NCI-H1417 treated with DMSO at 0.1 percent for 48 hours (cell line): ENCODE results near the gene NOTCH3.

Source experiments
- DNase-seq: peaks from one replicate; lab custom pipeline; 2025; lab: John Stamatoyannopoulos, UW

NOTCH3 gene

DNA sequence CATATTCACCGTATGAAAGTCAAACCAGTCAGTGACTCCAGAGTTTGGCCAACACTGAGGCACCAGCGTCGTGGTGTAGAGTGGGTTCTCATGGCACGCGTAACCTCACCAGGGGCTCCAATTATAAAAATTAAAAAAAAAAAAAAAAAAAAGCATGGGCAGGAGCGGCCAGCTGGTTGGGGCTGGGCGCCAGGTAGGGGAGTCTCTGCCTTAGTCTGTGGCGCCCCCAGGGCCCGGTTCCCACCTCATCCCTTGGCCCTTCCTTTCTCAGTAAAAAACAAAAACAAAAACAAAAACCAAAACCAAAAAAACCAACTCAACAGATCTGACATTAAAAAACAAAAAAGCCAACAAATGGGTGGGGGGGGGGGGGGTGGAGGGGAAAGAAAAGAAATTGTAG, 36.1 kb upstream of the NOTCH3 start:
- DNase-seq, result no peak

DNA sequence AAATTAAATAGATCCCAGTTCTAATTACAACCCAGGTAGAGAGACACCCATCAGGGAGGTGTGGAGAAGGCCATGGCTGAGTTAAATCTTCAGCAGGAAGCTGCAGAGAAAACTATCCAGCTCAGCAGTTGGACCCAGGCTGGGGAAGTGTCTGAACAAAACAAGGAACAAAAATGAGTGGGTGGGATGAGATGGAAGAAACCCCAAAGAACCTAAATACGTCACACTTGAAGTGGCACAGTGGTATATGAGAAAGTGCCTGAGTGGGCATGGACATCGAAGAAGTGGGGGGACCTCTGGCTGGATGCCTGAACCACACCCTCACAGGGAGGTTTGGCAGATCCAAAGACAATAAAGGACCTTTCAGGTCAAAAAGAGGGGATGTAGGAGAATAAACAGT, 35.0 kb upstream of the NOTCH3 start:
- DNase-seq, result no peak

DNA sequence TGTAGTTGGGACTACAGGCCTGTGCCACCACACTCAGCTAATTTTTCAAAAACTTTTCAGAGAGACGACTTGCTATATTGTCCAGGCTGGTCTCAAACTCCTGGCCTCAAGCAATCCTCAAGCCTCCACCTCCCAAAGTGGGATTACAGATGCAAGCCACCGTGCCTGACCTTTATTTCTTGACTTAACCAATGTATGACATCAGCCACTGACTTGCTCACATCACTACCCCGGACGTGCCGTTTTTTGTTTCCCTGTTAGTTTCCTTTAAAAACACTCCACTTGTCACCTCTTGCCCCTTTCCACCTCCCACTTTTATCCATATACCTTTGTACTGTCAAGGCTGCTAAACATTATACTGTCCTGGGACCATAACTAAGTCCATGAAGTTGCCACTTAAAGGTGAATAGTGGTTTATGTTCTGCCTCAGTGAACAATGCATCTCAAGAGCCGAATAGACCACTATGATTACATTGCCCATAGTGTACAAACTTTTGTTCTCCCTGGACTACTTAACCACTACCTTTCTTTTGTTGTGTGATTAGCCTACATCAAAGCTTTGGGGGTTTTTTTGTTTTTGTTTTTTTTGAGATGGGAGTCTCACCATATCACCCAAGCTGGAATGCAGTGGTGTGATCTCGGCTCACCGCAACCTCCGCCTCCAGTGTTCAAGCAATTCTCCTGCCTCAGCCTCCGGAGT, 33.8 kb upstream of the NOTCH3 start:
- DNase-seq, result no peak

DNA sequence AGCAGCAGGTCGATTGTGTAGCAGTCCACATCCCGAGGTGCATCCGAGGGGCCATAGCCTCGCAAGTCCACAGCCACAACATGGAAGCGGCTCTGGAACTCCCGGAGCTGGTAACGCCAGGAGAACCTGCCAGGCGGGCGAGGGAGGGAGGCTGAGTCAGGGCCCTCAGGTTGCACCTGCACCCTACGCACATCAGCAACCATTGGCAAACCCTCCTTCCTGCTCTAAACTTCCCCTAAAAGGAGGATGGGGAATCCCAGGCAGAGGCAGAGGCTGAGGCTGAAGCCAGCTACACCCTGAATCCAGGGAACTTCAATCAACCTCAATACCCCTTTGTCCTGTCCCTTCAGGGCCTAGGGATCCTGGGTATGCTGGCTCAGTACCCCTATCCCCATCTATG, 30.5 kb upstream of the NOTCH3 start:
- no peak for DNase-seq

DNA sequence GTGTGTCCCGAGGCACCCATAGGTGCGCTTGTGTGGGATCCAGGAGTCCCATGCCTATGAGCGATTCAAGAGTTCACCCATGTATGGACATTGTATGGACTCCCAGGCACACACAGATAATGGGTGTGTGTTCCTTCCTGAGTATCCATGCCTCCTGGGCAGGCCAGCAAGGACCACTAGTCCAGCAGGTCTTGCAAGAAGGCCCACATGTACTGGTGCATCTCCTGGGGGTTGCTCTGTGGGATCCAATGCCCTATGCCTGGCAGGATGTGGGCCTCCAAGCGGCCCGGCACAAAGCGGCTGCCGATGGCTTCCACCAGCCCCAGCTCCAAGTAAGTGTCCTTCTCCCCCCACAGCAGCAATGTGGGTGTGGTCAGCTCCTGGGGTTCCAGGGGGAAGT, 26.5 kb upstream of the NOTCH3 start:
- DNase-seq, result no peak

DNA sequence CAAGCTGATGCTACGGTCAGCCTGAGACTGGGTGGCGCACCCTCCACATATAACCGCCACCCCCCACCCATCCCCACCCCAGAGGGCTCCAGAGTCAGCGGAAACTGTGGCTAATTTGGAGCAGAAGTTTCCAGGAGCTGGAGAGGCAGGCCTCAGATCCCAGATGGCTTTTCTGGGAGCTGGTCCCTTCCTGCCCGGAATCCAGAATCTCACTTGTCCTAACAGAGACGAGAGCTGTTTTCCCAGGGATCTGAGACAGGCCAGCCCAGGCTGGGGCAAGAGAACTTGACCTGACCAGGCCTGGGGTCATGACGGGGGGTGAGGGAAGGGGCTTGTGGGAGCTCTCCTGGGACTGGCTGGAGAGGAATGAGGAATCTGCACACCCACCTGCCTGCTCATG, 25.0 kb upstream of the NOTCH3 start:
- no peak for DNase-seq

DNA sequence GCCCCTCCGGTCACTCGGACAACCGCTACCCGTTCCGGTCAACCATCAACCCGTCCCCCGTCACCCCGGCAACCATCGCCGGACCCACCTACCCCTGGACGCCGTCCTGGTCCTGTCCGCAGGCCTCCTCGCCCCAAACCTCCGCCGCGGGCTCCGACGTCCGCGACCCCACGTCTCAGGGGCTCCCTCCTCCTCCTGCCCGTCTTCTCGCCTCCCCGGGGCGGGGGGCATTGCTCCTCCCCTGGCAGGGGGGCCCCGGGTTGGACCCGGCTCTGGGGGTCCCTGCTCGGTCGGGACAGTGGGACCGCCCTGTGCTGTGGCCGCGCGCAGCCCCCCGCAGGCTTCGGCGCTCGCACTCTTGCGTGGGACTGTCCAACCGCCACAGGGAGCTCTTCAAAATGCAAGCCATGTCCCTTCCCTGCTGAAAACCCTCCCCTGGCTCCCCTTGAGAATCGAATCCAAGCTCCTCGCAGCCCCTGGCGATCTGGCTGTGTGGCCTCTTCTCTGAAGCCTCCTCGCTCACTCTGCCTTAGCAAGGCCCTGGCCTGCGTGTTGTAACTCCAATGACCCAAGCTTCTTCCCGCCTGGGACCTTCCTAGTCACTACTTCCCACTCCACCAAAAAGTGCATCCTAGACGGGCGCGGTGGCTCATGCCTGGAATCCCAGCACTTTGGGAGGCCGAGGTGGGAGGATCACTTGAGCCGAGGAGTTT, 23.0 kb upstream of the NOTCH3 start:
- no peak for DNase-seq

DNA sequence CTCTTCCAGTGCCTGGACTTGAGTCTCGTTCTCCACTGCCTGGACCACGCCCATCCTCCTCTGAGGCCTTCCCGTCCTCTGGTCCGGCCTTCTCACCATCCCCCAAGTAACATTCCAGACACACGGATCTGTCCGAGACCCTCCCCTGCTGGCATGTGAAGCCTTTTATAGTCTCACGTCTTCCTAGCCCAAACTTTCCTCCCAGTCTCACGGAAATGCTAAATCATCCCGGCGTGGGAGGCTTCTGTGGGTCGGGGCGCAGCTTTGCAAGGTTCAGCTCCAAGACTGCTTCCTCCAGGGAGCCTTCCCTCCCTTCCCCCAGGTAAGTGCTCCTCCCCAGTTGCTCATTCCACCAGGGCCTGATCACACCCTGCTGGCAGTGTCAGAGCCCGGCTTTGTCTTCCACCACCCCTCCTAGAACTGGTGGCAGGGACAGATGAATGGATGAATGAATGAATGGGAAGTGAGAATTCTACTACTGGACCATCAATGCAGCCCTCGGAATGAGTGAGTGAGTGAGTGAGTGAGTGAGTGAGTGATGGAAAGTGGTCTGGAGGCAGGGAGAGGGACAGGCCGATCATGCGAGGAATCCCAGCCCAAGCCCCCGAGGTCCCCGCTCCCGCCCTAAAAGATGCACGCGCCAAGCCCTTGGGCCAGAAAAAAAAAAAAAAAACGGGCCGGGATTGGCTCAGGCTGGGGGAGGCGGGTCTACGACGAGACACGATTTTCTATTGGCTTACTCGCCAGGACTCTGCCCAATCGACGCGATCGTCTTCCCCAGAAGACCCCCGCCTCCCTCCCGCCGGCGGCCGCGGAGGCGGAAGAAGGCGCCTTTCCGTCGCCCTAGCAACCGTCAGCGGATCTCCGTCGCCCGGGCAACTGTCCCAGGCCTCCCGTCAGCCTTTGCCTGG, 22.2 kb upstream of the NOTCH3 start:
- DNase-seq, result peak; percentile 87

DNA sequence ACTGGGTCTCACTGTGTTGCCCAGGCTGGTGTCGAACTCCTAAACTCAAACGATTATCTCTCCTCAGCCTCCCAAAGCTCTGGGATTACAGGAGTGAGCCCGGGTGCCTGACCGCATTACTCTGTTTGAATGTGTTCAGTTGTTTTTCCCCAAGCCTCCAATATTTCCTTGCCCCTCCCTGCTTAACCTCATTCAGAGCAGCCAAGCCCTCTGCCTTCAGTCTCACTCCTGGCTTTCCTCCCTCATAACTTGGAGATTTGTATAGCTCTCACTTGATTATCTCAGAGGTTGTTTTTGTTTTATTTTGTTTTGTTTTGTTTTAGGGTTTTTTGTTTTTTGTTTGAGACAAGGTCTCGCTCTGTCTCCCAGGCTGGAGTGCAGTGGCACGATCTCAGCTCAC, 20.0 kb upstream of the NOTCH3 start:
- no peak for DNase-seq

DNA sequence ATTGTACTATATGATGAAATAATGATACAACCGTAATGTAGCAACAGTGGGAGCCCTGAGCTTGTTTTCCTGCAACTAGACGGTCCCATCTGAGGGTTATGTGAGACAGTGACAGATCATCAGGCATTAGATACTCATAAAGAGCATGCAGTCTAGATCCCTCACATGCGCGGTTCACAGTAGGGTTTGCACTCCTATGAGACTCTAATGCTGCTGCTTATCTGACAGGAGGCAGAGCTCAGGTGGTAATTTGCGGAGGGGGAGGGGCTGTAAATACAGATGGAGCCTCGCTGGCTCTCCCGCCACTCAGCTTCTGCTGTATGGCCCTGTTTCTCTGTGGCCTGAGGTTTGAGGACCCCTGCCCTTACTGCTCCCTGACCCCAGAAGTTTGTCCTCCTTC, 17.7 kb upstream of the NOTCH3 start:
- DNase-seq, result no peak

DNA sequence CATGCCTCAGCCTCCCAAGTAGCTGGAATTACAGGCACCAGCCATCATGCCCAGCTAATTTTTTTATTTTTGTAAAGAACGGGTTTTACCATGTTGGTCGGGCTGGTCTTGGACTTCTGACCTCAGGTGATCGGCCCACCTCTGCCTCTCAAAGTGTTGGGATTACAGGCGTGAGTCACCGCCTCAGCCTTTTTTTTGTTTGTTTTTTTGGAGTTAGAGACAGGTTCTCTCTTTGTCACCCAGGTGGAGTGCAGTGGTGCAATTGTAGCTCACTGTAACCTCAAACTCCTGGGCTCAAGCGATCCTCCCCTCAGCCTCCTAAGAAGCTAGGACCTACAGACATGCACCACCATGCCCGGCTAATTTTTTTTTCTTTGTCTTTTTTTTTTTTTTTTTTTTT, 15.6 kb upstream of the NOTCH3 start:
- DNase-seq, result no peak

DNA sequence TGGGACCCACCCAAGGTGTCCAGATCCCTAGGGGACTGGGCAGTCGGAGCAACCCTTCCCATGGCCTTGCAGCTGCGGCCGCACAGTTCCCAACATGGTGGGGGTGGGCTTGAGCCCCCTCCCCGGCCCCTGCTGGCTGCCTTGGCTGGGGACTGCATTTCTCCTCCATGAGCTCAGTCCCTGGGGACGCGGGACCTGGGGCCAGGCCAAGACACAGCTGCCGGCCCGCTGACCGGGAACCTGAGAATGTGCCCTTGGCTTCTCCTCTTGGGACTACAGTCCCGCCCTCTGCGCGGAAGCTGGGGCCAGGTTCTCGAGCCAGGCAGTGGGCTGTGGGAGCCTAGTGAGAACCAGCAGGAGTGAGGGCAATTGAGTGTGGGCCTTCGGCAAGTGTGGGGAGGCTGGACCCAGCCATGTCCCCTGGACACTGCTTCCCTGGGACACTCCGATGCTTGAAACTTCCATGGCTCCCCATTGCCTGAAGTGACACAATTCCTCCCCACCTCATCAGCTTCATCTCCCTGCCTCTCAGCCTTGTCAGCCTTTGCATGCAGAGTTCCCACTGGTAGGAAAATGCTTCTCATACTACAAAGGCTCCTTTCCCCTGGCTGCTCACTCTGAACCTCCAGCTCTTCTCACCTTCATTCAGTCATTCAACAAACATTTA, 13.1 kb upstream of the NOTCH3 start:
- no peak for DNase-seq

DNA sequence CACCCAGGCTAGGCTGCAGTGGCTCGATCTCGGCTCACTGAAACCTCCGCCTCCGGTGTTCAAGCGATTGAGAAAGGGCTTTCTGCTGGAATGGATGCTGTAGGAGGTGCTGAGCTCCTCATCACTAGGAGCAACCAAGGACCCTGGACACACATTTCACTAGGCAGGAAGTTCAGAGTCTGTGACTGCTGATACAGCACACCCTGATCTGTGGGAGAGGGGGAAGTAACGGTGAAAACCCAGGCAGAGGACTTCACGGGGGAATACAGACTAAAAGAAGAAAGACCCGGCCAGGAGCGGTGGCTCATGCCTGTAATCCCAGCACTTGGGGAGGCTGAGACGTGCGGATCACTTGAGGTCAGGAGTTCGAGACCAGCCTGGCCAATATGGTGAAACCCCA, 11.9 kb upstream of the NOTCH3 start:
- no peak for DNase-seq

DNA sequence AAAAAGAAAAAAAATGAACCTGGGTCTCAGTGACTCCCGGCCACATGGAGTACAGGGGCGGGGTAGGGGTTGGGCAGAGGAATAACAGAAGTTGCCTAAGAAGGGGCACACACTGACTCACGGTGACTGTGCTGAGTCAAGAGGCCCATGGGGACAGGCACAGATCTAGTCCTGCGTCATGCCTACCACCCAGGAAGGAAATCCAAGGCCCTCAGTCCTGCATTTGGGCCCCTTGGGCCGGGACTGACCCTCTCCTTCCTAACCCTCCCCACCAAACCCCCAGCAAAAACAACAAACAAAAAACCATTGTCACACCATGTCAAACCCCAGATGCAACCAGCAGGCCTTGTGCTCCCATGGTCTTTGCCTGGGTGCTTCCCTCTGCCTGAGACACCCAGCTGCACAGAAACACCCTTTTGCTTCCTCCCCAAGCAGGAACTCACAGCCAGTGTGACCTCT, 9.6 kb upstream of the NOTCH3 start:
- DNase-seq, result no peak

DNA sequence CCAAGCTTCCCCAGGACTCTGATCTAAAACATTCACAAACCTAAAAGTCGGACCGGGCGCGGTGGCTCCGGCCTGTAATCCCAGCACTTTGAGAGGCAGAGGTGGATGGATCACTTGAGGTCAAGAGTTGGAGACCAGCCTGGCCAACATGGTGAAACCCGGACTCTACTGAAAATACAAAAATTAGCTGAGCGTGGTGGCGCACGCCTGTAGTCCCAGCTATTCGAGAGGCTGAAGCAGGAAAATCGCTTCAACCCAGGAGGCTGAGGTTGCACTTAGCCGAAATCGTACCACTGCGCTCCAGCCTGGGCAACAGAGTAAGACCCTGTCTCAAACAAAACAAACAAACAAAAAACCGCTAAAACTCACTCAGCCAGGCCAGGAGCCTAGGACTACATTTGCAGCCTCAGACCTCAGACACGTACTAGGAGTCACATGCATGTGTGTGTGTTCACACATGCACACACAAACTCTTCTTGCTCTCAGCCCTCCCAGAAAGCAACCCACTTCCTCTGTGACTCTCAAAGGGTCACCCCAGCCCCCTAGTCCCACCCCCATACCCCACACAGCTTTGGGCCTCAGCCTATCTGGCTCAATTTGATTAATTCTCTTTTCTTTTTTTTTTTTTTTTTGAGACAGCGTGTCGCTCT, 704 bp upstream of the NOTCH3 start:
- DNase-seq, result no peak

DNA sequence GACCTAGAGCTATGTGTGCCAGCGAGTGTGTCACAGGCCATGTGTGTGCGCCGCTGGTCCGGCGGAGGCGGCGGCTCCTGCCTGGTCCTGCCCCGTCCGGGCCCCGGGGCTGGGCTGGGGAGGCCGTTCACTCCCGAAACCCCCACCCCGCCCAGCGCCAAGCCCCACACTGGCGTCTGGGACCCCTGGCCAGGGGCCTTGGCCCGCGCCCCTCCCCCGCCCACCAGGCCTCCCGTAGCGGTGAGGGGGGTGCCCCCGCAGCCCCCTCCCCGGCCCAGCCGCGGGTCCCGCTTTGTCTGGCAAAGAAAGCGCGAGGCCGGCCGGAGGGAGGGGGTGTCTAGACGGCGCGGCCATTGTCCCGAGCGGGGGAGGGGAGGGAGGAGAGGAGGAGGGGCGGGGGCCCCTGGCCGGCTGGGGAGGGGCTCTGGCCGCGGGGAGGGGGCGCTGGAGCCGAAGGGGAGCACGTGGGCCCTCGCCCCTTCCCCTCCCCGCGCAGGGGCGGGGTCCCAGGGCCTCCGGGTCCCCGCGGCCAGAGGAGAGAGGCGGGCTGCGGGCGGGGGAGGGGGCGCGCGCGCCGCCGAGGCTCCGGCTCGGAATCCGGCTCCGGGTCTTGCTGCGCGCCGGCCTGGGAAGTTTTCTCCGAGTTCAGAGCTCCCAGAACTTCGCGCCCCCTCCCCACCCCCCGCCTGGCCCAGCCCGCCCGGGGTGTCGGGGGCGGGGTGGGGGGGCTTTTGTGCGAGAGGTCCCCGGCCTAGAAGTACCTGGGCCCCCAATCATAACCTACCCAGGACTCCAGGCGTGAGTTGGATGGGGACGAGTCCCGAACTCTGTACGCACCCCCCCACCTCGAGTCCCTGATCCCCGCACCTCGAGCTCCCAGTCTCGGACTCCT, 888 bp downstream of the NOTCH3 start:
- DNase-seq, result no peak

DNA sequence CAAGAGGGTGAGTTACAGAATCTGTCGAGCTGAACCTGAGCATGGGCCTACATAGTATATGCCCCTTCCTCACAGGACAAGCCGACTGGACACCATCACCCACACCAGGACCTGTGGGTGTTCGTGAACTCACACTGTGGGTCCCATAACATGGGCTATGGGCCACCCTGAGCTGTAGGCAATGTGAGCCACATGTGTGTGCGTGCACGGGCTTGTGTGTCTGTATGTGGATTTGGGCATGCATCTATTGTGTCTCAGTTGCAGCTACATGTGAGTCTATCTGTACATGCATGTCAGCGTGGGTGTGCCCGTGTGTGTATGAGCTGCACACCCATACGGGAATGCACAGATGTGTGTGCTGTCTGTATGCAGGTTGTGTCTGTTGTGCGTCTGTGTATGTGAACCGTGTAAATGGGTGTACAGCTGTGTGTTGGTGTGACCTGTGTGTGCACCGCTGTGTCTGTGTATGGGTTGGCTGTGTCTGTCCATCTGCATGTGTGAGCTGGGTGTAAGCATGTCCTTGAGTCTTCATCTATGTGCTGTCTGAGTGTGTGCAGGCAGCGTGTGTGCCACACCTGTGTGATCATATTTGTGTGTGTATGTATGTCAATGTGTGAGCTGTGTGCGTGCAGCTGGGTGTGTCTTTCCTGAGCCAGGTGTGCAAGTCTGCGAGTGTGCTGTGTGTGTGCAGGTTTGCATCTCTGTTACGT, 1.7 kb downstream of the NOTCH3 start:
- no peak for DNase-seq

DNA sequence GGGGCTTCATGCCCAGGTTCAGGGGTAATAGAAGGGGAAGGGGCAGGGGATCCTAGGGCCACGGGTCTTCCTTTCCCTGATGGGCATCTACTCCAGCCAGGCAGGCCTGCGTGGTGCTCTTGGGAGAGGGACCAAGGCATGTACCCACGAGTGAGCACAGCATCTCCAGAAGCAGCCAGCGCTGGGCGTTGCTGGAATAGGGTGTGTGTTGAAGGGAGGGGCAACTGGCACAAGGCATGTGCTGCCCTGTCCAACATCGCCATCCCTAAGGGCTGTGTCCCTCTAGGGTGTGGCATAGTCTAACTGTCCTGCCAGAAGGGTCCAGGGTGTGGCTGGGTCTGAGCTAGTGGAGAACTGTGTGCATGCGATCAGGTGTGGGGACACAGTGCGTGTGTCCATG, 2.9 kb downstream of the NOTCH3 start:
- no peak for DNase-seq

DNA sequence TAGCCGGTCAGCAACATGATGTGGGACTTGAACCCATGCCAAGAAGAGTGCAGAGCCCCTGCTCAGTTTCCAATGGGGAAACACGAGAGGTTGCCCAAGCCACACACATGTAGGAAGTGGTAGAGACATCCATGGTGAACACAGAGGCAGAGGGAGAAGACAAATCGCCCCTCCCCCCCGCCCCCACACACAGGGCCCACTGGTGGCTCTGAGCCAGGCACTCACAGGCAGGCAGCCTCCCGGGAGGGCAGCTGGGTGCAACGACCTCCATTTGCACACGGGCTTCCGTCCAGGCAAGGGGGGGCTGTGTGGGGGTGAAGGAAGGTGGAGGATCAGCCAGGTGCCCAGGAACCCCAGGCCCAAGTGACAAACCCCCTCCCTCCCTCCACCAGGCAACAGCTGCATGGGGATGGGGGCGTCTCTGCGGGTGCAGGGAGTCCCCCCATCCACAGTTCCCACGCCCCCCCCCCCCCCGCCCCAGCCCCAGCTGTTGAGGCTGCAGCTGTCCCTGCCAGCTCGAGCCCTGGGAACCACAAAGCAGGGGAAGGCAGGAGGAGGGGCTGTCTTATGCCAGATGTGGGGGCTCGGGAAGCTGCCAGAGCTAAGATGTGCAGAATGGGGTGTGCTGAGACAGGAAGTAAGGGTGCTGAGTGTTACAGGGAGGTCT, 3.4 kb downstream of the NOTCH3 start:
- DNase-seq, result no peak
